ENCODE data around the gene ACER1.
"Not testable (repeated sequence)": the region's sequence is repeated elsewhere in the genome, so short reads cannot be mapped to it uniquely, and the experiment has no call there.

Gene ACER1

DNA sequence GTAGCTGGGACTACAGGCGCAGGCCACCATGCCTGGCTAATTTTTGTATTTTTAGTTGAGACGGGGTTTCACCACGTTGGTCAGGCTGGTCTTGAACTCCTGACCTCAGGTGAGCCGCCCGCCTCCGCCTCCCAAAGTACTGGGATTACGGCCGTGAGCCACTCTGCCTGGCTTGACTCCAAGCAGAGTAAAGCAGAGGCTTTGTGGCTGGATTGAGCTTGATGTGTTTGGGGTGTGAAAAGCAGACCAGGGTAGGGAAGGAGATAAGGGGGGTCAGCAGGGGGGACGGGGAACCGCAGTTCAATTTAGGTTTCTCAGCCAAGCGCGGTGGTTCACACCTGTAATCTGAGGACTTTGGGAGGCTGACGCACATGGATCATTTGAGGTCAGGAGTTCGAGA lies 23.8 kb upstream of the ACER1 start:
- DNase-seq (ENCODE audit: low read depth): no peak

DNA sequence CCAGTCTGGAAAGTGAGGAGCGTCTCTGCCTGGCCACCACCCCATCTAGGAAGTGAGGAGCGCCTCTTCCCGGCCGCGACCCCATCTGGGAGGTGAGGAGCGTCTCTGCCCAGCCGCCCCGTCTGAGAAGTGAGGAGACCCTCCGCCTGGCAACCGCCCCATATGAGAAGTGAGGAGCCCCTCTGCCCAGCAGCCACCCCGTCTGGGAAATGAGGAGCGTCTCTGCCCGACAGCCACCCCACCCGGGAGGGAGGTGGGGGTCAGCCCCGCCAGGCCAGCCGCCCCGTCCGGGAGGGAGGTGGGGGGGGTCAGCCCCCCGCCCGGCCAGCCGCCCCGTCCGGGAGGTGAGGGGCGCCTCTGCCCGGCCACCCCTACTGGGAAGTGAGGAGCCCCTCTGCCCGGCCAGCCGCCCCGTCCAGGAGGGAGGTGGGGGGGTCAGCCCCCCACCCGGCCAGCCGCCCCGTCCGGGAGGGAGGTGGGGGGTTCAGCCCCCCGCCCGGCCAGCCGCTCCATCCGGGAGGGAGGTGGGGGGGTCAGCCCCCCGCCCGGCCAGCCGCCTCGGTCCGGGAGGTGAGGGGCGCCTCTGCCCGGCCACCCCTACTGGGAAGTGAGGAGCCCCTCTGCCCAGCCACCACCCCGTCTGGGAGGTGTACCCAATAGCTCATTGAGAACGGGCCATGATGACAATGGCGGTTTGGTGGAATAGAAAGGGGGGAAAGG lies 22.1 kb upstream of the ACER1 start:
- DNase-seq (ENCODE audit: low read depth): not testable (repeated sequence)

DNA sequence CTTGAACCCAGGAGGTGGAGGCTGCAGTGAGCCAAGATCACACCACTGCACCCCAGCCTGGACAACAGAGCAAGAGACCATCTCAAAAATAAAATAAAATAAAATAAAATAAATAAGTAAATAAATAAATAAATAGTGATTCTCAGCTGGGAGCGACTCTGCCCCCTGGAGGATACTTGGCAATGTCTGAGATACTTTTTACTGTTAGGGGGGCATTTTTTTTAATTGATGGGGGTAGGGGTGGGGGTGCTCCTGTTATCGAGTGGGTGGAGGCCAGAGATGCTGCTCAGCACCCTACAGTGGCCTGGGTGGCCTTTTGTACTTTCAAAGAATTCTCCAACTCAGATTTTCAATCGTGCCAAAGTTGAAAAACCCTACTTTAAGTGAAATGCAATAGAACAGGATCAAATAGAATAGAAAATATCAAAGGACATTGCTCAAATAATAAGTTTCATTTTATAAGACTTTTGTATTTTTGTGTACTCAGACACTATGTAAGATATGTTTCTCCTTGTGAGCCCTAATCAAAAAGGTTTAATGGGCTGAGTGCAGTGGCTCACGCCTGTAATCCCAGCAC lies 20.8 kb upstream of the ACER1 start:
- DNase-seq (ENCODE audit: low read depth): no peak

DNA sequence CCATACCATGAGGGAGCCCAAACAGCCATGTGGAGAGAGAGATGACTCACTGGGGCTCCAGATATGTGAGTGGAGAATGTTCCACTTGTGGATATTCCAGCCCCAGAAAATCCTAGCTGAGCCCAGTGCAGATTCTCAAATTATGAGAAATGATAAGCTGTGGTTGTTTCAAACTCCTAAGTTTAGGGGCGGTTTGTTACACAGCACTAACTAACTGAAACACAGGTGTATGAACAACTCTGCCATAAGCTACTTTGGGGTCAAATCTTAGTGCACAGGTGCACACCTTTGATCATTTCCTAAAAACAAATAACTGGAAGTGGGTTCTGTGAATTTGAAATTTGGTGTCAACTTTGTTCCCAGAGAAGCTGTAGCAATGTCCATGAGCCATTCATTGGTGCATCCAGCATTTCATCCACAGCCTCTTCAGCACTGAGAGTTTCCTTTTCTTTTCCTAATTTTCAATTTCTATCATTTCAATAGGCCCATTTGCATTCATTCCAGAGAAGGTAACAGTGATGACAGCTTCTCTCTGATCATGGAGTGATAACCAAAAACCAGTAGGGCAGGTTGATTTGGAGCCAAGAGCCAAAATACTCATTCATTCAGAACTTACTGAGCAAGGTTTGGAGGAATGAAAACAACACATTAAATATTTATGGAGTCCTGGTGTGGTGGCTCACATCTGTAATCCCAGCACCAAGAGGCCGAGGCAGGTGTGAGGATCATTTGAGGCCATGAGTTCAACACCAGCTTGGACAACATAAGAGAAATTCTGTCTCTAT lies 19.2 kb upstream of the ACER1 start:
- DNase-seq (ENCODE audit: low read depth): no peak

DNA sequence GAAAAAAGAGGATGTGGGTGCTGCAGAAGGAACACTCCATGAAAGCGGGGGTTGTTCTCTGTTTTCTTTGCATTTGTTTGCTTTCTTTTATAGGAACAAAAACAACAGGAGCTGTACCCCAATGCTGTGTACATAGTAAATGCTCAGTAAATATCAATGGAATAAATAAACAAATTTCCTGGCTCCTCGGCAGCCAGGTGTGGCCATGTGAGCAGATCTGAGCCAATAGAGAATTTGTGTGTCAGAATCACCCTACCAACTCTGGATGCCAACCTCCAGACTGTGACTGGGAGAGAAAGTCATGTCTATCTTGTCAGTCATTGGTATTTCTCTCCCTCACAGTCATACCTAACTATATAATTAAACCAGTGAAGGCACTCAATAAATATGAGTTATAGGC lies 17.3 kb upstream of the ACER1 start:
- DNase-seq (ENCODE audit: low read depth): no peak

DNA sequence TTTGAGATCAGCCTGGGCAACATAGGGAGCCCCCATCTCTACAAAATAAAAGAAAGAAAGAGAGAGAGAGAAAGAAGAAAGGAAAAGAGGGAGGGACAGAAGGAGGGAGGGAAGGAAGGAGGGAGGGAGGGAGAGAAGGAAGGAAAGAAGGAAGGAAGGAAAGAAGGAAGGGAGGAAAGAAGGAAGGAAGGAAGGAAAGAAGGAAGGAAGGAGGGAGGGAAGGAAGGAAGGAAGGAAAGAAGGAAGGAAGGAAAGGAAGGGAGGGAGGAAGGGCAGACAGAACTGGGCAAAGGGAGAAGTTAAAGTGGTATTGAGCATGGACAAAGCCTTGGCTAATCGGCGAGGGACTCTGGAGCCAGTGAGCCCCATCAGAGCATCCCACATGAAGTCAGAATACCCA lies 15.9 kb upstream of the ACER1 start:
- not testable (repeated sequence) for DNase-seq (ENCODE audit: low read depth)

DNA sequence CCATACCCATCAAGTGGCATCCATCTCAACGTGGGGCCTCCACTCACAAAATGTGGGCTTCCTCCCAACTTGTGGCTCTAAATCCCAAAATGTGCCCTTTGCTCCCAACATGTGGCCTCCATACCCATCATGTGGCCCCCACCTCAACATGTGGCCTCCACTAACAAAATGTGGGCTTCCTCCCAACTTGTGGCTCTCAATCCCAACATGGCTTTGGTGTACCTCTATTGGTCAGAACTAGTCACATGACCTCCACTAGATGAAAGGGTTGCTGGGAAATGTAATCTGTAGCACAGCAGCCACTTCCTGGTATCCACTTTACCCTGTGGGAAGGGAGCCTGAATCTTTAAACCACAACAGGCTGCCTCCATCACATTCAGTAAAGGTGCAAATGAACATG lies 10.1 kb upstream of the ACER1 start:
- DNase-seq (ENCODE audit: low read depth): no peak

DNA sequence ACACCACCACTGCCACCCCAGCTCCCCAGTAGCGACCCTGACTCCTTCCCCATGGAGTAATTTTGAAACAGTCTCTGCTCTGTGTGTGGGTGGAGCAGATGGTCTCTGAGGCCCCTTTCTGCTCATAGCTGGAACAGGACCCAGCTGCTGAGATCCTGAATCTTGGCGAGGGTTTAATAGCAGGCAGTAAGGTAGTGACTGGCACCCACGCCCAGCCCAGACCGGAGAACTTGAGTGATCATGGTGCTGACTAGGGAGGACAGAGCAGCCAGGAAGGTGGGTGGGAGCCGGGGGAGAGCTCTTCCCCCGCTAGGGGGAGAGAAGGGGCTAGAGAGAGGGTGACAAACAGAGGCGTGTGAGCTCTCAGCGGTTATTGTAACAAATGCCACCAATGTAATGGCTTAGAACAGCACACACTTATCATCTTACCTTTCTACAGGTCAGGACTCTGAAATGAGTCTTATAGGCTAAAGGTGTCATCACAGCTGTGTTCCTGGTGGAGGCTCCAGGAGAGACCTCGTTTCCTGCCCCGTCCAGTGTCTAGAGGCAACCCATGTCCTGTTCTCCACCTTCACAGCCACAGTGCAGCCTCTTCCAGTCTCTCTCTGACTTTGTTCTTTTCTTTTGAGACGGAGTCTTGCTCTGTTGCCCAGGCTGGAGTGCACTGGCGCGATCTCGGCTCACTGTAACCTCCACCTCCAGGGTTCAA lies 7.2 kb upstream of the ACER1 start:
- DNase-seq (ENCODE audit: low read depth): no peak

DNA sequence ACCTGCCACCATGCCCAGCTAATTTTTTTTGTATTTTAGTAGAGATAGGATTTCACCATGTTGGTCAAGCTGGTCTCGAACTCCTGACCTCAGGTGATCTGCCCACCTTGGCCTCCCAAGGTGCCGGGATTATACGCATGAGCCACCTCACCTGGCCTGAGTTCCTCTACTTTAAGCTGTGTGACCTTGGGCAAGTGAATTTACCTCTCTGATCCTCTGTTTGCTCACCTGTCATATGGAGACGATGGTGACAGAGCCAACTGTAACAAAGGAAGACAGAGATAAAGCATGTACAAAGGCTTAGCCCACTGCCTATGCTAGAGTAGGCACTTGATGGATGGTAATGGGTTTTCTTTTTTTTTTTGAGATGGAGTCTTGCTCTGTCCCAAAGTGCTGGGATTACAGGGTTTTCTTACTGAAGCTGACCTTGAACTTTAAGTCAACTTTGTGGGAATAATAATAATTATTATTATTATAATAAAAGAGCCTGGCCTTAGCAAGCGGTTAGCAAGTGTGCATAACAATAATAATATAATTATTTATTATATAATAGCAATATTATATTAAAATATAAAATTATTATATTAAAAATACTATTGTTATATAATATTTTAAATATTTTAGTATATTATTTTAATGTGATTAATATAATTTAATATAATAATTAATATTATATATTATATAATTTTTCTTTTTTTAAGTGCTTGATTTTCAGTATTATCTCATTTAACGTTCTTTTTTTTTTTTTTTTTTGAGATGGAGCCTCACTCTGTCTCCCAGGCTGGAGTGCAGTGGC lies 1.3 kb upstream of the ACER1 start:
- DNase-seq (ENCODE audit: low read depth): no peak

DNA sequence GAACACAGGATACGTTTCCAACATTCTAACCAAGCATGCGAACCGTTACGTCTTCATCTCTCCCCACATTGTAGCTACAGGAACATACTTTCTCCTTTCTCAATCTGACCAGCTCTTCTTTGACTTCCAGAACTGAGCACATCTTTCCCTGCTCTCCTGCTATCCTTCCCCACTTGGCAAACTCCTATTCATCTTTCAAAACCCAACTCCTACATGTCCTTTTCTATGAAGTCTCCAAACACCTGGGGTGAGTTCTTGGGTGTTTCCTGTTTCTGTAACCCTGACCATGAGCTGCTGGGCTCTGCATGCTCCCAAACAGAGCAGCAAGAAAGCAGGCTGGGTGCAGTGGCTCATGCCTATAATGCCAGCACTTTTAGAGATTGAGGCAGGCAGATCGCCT lies 6.6 kb downstream of the ACER1 start:
- DNase-seq (ENCODE audit: low read depth): no peak

DNA sequence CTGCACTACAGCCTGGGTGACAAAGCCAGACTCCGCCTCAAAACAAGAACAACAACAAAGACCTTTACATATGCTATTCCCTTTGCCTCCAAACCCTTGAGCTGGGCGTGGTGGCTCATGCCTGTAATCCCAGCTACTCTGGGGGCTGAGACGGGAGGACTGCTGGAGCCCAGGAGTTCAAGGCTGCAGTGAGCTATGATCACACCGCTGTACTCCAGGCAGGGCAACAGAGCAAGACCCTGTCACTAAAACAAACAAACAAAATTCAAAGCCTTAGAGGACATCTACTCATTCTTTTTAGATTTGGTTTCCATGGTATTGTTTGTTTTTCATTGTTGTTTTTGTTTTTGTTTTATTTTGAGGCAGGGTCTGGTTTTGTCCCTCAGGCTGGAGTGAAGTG lies 7.8 kb downstream of the ACER1 start:
- no peak for DNase-seq (ENCODE audit: low read depth)

DNA sequence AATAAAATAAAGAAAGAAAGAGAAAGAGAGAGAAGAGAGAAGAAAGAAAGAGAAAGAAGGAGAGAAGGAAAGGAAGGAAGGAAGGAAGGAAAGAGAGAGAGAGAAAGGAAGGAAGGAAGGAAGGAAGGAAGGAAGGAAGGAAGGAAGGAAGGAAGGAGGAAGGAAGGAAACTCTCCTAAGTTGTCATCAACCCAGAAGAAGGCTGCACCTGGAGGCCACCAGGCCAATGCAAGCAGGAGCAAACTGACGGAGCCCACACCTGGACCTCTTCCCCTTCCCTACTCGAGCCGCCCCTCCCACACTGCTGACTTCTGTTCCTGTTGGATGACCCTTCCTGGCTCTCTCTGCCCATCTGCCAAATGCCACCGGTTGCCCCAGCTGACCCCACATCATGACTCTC lies 8.7 kb downstream of the ACER1 start:
- DNase-seq (ENCODE audit: low read depth): no peak

DNA sequence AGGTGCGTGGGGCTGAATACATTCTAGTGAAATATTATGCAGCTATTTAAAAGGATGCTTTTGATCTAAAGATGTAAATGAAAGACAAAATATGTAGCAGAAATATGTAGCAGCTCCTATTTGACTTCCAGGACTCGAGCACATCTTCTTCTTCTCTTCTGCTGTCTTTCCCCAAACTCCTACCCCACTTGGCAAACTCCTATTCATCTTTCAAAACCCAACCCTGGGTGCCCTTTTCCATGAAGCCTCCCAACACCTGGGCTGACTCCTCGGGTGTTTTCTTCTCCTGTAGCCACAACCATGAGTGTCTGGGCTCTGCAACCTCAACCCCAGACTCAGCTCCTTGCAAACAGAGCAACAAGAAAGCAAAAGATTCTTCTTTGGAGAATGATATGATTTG lies 11.1 kb downstream of the ACER1 start:
- DNase-seq (ENCODE audit: low read depth): no peak

DNA sequence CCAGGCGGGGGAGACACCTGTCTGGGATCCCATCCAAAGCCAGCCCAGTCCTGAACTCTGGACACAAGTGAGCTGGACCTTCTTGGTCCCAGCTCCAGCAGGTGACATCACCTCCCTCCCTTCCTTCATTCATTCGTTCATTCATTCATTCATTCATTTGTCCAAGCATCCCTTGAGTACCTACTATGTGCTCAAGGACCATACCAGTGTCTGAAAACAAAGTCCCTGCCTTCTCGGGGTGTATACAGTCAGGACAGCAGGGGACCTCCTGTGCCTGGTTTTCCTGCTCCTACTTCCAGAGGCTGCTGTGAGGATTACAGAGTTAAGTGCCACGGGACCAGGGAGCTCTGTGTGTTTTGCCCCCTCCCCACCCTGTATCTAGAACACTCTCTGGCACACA lies 14.0 kb downstream of the ACER1 start:
- no peak for DNase-seq (ENCODE audit: low read depth)

DNA sequence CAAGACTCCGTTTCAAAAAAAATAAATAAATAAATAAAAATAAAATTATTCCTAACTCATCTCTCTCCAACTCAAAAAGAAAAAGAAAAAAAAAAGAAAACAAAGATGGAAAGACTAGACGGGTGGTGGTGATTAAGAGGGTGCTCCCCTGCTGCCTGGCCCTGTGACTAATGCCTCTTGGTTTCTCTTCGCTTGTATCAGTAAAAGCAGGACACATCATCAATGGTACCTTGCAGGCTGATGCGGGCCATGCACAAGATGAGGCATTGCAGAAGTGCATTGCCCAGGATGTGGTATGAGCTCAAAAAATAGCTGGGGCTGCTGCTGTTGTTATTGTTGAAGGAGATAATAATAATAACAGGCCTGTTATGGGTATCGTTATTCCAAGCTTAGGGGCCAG lies 14.6 kb downstream of the ACER1 start:
- DNase-seq (ENCODE audit: low read depth): no peak

DNA sequence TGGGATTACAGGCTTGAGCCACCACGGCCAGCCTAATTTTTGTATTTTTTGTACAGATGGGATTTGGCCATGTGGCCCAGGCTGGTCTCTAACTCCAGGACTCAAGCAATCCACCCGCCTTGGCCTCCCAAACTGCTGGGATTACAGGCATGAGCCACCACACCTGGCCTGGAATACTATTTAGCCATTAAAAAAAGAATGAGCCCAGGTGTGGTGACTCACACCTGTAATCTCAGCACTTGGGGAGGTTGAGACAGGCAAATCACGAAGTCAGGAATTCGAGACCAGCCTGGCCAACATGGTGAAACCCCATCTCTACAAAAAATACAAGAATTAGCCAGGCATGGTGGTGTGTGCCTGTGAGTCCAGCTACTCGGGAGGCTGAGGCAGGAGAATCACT lies 17.8 kb downstream of the ACER1 start:
- not testable (repeated sequence) for DNase-seq (ENCODE audit: low read depth)

DNA sequence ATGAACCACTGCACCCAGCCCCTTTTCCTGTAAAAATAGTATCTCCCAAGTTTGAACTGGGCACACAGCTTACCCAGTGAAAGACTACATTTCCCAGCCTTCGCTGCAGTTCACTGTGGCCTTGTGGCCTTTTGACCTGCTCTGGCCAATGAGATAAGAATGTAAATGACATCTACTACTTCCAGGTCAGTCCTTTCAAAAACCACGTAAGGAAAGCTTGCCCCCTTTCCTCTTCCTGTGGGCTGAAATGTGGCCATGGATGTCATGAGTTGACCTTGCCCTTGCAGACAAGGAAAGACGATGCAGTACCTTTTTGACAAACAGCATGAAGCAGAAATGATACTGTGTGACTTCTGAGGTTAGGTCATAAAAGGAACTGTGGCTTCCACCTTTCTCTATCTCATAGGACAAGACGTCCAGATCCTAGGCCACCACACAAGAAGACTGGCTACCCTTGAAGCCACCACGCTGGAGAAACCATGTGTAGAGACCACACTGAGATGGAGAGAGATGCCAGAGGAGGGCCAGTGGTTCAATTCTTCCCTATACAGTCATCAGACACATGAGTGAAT lies 19.9 kb downstream of the ACER1 start:
- DNase-seq (ENCODE audit: low read depth): no peak

DNA sequence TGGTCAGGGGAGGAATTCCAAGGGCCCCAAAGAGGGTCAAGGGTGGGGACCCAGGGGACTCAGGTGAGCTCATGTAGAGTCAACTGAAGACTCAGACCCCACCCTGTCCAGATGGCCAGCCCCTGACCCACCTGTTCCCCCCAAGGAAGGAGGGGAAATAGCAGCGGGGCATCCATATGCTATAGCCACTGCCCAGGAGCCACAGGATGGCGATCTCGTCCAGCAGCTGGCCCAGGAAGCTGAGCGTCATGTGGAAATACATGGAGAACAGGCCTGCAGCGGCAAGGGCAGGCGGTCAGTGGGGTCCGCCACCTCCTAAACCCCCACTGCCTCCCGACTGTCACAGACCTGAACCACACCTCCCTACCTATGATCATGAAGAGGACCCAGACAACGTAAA lies 21.4 kb downstream of the ACER1 start:
- no peak for DNase-seq (ENCODE audit: low read depth)

DNA sequence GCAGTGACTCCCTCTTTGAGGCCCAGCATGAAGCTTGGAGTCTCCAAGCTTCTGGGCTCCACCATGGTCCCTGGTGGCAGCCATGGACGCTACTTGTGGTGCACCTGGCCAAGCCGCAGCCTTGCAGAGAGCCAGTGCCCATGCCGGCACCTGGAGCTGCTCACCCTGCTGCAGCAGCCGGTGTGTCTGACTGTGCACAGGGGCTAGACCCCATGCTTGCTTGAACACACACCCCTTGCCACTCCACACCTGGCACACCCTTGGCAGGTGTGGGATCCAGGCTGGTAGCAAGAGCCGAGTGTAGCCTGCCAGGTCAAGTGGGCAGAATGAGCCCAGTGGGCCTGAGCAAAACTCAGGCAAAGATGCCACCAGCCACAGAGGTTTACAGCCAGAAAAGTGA lies 35.0 kb downstream of the ACER1 start:
- no peak for DNase-seq (ENCODE audit: low read depth)

DNA sequence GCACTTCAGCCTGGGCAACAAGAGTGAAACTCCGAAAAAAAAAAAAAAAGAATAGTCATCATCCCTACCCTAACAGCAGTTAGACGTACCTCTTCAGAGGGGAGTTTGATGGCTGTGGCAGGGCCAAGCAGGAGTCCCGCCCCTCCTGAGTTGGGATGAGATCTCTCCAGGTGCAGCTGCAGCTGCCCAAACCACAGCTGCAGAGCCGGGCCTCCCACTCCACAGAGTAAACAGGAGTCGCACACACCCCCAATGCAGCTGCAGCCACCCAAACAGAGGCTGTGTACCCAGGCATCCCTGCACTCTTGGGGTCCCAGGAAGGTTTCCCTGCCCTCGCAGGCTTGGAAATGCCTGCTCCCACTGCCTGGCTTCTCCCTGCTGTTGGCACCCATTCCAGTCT lies 36.2 kb downstream of the ACER1 start:
- no peak for DNase-seq (ENCODE audit: low read depth)

DNA sequence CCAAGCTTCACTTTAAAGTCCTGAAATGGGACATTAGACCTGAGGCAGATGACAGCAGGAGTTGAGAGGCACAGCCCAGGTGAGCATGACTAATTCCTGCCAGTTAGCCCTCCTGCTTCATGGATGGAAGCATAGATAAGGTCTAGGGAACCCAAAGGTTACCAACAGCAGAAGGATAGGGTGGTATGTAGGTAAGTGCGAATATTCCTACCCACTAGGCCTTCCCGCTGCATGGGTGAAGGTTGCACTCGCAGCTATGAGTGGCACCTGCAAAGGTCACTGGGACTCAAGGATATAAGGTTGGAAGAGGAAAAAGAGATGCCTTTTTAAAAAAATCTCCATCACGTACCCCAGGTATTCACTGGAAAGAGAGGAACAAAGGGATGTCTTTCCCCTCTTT lies 41.4 kb downstream of the ACER1 start:
- no peak for DNase-seq (ENCODE audit: low read depth)

DNA sequence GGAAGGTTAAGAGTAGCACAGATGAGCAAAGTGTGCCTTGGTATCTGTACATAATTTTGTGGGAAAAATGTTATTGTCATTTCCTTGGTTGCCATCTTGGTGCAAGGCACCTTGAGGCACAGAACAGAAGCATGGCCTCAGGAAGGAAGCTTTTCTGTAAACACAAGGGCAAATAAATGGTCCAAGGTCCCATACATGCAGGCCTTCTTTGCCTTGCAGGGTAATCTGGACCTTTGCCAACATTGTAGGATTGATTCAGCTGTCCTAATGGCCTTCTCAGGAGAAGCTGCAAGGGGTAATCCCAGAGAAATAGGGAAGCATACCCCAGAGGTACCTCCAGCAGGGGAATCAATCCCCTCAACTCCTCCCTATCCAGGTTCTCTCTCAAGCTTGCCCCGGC lies 44.7 kb downstream of the ACER1 start:
- DNase-seq (ENCODE audit: low read depth): no peak
